HL-60/S4 treated with retinoic acid at 250 ng/mL for 4 days and 3 days (cell line): ENCODE results near the gene TNS3.

Experiments used
- in situ Hi-C: fragments of 300-500 bp; cut with MboI; formaldehyde crosslinking; loops from 2 replicates; pipeline ENCODE4 v1.7.0; 2022; ENCODE audit warnings: low sequenced_read_pairs

TNS3 gene

DNA sequence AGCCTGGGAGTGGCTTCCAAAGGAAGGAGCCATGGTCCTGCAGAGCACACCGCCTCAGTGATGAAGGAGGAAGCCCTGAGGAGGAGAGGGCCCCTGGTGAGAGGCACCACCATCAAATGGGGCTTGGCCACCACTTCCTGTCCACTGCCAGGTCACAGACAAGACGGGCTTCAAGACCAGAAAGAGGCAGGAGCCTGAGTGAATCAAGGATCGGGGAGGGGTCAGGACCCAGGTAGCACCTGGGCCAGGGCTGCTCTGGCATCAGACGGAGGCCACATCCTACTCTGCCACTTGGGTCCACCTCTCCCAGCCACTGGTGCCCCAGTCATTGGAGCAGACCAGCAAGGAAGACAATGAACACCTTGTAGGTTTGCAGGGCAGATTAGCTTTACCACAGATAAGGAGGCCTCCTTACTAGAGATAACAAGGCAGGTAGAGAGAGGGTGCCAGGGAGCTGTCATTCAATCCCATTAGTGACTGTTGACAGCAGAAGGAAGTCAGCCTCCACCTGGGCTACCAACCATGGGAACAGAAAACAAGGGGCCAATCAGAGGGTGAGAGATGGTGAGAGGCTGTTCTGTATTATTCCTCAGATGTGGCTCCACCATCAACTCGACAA lies 143.4 kb downstream of the TNS3 start:
- in situ Hi-C loops: no loop called here

GRCh38 chr7:47435889-47436312 lies 146.0 kb downstream of the TNS3 start:
- in situ Hi-C loops: no loop called here

DNA sequence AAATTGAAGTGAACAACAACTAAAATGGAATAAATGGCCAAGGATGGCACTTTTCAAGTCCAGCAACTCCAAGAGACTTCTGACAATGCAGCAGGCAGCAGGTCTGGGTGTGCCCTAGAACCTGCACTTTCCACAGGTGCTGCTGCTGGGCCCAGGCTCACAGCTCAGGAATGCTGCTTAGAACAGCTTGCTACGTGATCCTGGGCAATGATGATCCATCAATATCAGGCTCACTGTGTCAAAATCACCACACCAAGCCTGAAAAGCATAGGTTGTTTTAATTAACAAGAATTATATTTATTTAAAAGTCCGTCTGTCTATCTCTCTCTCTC lies 148.4 kb downstream of the TNS3 start:
- in situ Hi-C loops: no loop called here

- in situ Hi-C loops: no loop called here
Observed at GRCh38 chr7:47432671-47433563, 149.0 kb downstream of the TNS3 start.

GRCh38 chr7:47430422-47430821 lies 151.5 kb downstream of the TNS3 start:
- in situ Hi-C loops: no loop called here

DNA sequence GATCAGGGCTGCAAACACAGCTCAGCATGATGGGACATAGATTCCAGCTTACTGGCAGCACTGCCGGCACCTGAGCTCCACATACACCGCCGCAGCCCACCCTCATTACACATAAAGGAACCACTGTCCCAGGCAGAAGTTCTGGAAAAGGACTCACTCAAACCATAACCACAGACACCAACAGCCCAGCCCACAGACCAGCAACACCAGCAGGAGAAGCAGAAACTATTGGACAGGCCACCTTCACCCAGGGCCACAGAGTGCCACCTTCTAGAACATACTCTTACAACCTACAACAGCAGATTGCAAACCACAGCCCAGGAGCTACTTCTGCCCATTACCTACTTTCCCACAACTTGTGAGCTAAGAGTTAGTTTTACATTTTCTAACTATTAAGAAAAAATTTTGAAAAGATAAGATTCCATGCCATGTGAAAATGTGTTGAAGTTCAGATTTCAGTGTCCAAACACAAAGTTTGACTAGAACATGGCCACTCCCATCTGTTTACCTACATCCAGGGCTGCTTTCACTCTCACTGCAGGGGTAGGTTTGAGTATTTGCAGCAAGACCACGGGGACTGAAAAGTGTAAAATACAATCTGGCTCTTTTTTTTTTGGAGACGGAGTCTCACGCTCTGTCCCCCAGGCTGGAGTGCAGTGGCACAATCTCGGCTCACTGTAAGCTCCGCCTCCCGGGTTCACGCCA lies 153.0 kb downstream of the TNS3 start:
- in situ Hi-C loops: no loop called here

GRCh38 chr7:47428052-47428767 lies 153.7 kb downstream of the TNS3 start:
- in situ Hi-C loops: no loop called here

- in situ Hi-C loops: no loop called here
Observed at GRCh38 chr7:47427051-47427643, 154.8 kb downstream of the TNS3 start.

DNA sequence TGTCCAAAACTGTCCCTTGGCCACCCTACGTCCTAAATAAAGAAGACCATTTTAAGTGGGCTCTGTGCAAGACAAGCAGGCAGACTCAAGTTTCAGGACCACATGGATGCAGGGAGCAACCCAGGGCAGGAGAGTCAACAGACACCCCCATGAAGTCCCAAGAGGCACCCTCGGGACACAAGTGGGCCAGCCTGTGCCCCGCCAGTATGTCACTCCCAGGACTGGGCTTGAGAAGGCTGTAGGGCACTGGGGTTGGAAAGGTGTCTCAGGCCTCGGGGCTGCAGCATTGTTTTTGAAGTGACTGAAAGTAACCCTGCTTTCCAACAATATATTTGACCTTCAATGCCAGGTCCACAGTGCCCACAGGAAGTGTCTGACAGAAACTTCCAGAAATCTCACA lies 157.4 kb downstream of the TNS3 start:
- in situ Hi-C loops: no loop called here

GRCh38 chr7:47423196-47423595 lies 158.7 kb downstream of the TNS3 start:
- in situ Hi-C loops: no loop called here

DNA sequence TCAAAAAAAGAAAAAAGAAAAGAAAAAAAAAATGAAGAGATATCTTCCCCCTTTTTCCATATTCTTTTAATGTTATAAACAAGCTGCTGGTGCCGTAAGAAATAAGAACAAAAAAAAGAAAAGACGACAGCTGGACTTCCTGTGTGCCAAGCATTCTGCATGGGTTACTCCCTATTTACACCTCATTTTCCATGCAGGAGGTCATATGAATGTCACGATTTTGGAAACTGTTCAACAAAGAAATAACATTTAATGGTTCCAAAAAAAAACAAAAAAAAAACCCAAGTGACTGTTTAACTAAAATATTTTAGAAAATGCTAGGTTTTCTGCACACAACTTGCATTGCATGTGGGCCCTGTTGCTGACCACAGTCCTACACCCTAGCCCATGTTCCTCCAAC lies 159.3 kb downstream of the TNS3 start:
- in situ Hi-C loops: no loop called here

- in situ Hi-C loops: no loop called here
Observed at GRCh38 chr7:47421456-47421855, 160.5 kb downstream of the TNS3 start.

GRCh38 chr7:47420122-47420780 lies 161.7 kb downstream of the TNS3 start:
- in situ Hi-C loops: no loop called here

GRCh38 chr7:47419471-47419870 lies 162.4 kb downstream of the TNS3 start:
- in situ Hi-C loops: no loop called here

GRCh38 chr7:47418601-47419309 lies 163.2 kb downstream of the TNS3 start:
- in situ Hi-C loops: no loop called here

- in situ Hi-C loops: no loop called here
Observed at GRCh38 chr7:47416492-47417480, 165.1 kb downstream of the TNS3 start.

- in situ Hi-C loops: no loop called here
Observed at GRCh38 chr7:47415318-47416212, 166.3 kb downstream of the TNS3 start.
